DMS114 treated with DMSO at 0.1 percent for 48 hours (cell line): ENCODE measurements around the gene FBXO24.
A peak's percentile ranks its signal among the peaks of the same experiment; 100 is the strongest.

Experiments used
- DNase-seq: peaks from one replicate; lab custom pipeline; 2025; ENCODE audit not compliant: unreplicated experiment; lab: John Stamatoyannopoulos, UW

Gene FBXO24

GRCh38 chr7:100620804-100621203 lies 34.7 kb downstream of the FBXO24 start:
- DNase-seq: no peak

- DNase-seq: no peak
Measured at GRCh38 chr7:100621554-100621953, 35.4 kb downstream of the FBXO24 start.

GRCh38 chr7:100623951-100624824 lies 38.1 kb downstream of the FBXO24 start:
- DNase-seq: no peak

GRCh38 chr7:100626055-100626454 lies 39.9 kb downstream of the FBXO24 start:
- DNase-seq: no peak

GRCh38 chr7:100626530-100627237 lies 40.6 kb downstream of the FBXO24 start:
- no peak for DNase-seq

GRCh38 chr7:100627238-100627549 lies 41.1 kb downstream of the FBXO24 start:
- DNase-seq: no peak

- DNase-seq: no peak
Measured at GRCh38 chr7:100629117-100629716, 43.1 kb downstream of the FBXO24 start.

GRCh38 chr7:100630066-100630465 lies 43.9 kb downstream of the FBXO24 start:
- no peak for DNase-seq

GRCh38 chr7:100632951-100633717 lies 47.0 kb downstream of the FBXO24 start:
- peak; percentile 18 for DNase-seq

GRCh38 chr7:100639995-100640516 lies 53.9 kb downstream of the FBXO24 start:
- no peak for DNase-seq

GRCh38 chr7:100640517-100641440 lies 54.7 kb downstream of the FBXO24 start:
- DNase-seq: no peak

GRCh38 chr7:100641463-100641859 lies 55.3 kb downstream of the FBXO24 start, which contains the start of gene TFR2:
TFR2 (minus strand) TSS chr7:100641552; CDS start chr7:100641509, 43 bp downstream.
- no peak for DNase-seq

- DNase-seq: no peak
Measured at GRCh38 chr7:100641860-100642533, 55.9 kb downstream of the FBXO24 start.

GRCh38 chr7:100642534-100642907 lies 56.4 kb downstream of the FBXO24 start:
- no peak for DNase-seq

- DNase-seq: no peak
Measured at GRCh38 chr7:100649826-100650565, 63.9 kb downstream of the FBXO24 start.
